Ramos (cell line): ENCODE measurements around the gene RREB1.

Source experiments
- in situ Hi-C: fragments of 300-500 bp; cut with MboI; formaldehyde crosslinking; loops from one replicate; pipeline ENCODE4 v1.14.3; 2022; ENCODE audit warnings: low sequenced_read_pairs; ENCODE audit not compliant: unreplicated experiment

Gene RREB1

DNA sequence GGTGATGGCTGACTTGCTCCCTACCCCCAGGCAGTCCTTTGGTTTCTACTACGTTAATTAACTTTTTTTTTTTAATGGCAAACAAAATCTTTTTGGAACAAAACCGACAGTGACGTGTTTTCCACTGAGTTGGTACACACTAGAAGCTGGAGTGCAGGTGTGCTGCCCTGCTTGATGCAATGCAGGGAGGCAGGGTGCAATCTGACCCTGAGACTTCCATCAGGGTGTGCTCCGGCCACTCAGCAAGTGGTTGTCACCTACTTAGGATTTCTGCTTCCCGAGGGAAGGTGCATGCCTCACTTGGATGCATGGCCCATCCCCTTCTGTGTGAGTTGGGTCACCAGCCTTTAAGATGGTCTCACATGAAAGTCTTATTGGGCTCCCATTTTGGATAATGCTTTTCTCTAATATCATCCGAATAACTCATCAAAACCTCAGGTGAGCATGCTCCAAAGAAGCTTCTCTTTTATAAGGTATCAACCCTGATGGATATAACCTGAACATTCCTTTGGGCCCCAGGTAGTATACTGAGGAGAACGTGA, 14.0 kb downstream of the RREB1 start:
- in situ Hi-C loops: no loop called here

GRCh38 chr6:7122684-7123083, 14.9 kb downstream of the RREB1 start:
- in situ Hi-C loops: no loop called here

DNA sequence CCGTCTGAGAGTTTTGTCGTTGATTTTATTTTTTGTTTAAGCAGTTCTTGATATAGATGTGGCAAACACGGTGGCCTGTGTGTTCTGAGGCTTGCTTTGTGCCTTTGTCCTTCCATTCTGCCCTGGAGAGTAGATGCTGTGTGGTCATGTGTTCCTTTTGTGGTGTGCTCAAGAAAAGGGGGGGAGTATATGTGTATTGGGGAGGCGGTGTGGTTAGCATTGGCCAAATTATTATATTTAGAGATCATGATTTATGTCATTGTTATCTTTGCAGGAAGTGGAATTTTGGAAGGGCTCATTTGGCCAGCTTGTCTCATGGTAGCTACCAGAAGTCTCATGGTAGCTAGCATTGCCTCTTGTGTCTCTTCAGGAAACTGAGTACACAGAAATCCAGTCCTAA, 16.4 kb downstream of the RREB1 start:
- in situ Hi-C loops: no loop called here

- in situ Hi-C loops: no loop called here
Measured at GRCh38 chr6:7124636-7125035, 16.9 kb downstream of the RREB1 start.

DNA sequence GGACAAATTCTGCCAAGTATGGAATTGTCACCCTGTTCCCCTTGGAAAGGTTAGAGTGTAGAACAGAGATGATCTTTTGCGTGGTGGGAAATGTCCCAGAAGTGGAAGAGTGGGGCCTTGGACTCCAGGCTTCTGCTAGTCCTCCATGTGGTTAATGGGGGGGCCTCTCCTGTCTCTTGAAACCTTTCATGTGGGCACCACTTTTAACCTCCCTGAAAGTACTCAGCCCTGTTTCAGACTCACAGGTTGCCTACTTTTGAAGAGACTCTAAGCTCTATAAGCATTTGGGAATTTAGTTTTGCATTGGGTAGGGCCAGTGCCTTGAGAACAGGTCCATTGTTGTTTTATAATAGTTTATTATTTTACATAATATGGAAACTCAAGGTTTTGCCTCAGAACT, 17.5 kb downstream of the RREB1 start:
- in situ Hi-C loops: no loop called here

- in situ Hi-C loops: no loop called here
Measured at GRCh38 chr6:7126754-7127153, 19.0 kb downstream of the RREB1 start.

DNA sequence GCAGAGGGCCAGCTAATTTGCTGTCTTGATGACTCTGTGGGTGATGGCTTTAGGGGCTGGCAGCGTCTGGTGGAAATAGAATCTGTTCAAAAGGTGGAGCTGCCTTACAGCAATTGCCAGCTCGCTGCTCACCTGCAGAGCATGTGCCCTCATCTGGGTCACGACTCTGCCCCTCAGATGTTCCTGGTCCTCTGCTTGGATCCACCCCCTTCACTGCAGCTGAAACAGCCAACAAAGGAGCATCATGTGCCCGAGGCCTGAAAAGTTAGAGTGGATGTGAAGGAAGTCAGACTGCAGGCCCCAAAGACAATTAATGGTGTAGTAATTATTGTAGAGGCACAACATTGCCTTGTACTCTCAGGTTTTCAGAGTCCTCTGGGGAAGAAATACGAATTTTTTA, 19.9 kb downstream of the RREB1 start:
- in situ Hi-C loops: no loop called here

- in situ Hi-C loops: no loop called here
Measured at GRCh38 chr6:7129360-7129759, 21.6 kb downstream of the RREB1 start.

GRCh38 chr6:7129784-7130569, 22.2 kb downstream of the RREB1 start:
- in situ Hi-C loops: no loop called here

GRCh38 chr6:7131390-7131789, 23.6 kb downstream of the RREB1 start:
- in situ Hi-C loops: no loop called here

DNA sequence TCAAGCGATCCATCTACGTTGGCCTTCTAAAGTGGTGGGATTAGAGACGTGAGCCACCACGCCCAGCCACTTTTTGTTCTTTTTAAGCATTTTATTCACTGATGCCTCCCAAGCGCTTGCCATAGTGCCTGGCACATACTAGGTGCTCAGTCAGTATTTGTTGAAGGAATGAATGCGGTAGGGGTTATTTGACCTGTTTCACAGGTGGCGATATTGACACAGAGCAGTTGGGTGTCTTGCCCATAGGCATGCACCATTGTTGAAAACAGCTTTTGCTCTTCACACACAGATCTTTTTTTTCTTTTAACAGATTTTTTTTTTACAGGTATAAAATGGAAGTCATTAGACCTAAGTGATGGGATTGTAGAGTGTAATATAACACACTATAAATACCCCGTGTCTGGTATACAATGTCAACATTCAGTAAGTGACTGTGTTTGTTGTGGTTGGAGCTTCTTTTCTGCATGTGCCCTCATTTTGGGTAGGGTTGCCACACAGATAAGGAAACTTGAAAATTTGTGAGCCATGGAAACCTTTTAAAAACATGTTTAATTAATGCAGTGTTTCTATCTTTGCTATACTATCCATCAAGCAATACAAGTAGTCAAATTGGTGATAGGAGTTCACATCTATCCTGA, 24.8 kb downstream of the RREB1 start:
- in situ Hi-C loops: no loop called here

DNA sequence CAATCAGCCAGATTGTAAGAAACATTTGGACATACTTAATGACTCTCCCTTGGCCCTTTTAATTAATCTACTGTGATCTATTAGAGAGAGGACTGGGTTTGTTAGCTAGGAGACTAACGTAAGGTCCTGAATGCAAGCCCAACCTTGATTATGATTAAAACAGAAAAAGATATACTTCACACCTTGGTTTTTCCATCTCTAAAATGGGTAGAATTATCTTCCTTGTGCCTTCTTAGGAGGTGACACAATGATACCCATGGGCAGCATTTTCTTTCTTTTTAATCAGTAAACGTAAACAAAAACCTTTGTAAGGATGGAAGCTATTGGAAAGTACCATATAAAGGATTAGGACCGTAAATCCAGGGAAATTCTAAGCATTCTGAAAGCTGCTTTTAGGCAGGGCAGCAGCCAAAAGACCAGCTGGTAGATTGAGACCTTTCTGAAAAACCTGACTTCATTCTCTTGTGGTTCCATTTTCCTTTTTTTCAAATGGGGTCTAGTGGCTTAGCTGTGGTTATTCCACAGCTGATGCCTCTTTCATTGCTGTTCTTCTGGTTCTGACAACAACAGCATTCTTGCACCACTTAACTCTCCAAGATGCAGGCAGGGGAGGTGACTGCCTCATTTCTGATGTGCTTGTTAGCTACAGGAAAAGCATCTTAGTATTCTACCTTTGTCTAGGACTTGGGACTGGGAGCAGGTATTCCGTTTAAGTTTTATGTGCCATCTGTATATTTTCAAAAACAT, 27.4 kb downstream of the RREB1 start:
- in situ Hi-C loops: no loop called here

DNA sequence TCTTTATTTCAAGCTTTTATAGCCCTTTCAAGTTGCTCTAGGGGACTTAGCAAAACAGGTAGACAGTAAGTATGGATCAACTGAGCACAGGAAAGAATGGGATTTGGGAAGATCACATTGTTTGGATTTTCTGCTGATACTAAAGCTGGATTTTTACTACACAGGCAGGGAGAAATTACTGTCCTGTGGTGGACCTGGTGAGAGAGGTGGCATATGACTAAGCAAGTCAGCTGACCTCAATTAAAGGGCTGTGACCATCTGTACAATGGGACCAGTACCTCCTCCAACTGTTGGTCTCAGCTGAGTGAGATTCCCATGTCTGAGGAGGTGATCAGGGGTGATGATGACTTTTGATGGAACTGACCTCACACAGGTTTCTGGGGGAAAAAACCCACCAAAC, 28.0 kb downstream of the RREB1 start:
- in situ Hi-C loops: no loop called here

GRCh38 chr6:7136859-7137334, 29.1 kb downstream of the RREB1 start:
- in situ Hi-C loops: no loop called here

GRCh38 chr6:7137335-7138045, 29.7 kb downstream of the RREB1 start:
- in situ Hi-C loops: no loop called here

- in situ Hi-C loops: no loop called here
Measured at GRCh38 chr6:7138046-7138531, 30.3 kb downstream of the RREB1 start.

DNA sequence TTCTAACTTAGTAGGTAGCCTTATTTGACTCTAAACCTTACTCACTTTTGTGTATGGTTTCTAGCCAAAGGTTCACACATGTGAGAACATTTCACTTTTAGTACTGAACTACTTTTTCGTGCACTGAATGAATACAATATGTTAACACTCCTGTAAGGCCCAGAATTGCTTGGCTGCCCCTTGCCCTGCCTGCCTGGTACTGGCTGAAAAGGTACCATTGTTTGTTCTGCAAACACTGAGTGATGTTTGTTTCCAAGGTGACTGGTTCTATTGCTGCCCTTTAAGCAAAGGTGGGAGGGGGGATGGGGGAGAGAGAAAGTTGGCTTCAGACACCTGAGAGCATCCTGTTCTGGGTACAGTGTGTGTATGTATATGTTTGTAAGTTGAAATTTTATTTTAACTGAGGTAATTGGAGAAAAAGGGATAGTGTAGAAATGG, 31.2 kb downstream of the RREB1 start:
- in situ Hi-C loops: no loop called here

GRCh38 chr6:7139835-7140470, 32.2 kb downstream of the RREB1 start:
- in situ Hi-C loops: no loop called here

GRCh38 chr6:7140631-7141378, 33.0 kb downstream of the RREB1 start:
- in situ Hi-C loops: no loop called here
